Stromal cell of bone marrow (primary cell): Measurements from ENCODE around the gene MOB1A.
"Not testable (repeated sequence)": the region's sequence is repeated elsewhere in the genome, so short reads cannot be mapped to it uniquely, and the experiment has no call there.

Source experiments
- DNase-seq: peaks from one replicate; pipeline ENCODE4 v3.0.0-alpha.2; 2012; ENCODE audit warnings: low read depth

MOB1A gene

DNA sequence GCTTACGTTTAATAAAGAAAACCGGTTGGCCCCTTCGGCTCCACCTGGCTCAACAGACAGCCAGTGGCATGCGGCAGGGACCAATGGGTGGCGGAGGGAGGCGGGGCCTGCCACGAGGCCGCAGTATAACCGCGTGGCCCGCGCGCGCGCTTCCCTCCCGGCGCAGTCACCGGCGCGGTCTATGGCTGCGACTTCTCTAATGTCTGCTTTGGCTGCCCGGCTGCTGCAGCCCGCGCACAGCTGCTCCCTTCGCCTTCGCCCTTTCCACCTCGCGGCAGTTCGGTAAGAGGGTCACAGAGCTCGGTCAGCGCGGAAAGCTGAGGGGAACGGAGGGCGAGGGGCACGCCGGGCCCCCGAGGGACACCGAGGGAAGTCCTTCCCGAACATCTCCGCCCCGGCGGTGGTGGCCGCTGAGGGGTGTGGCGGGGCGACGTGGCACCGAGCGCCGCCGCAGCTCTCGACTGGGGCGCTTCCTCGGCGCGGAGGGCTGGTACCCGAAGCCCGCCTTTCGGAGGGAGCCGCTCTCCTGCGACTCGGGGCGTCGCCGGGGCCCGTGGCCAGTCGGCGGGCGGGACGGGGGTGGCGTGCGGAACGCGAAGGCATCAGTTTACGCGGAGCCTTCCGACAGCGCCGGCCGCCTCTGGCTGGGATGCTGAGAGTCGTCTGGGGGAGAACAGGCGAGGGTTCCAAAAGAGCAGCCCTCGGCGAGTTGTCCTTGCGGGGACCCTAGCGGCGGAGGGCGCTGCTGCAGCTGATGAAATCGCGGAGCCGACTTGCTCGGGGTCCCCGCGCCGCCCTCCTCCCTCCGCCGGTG lies 20.0 kb upstream of the MOB1A start, which contains the start of gene MTHFD2:
Gene MTHFD2 (plus strand): TSS at position 155 of the 814 bp plus-strand sequence. CDS start 27 bp downstream, at position 182.
- peak; percentile 90 for DNase-seq

DNA sequence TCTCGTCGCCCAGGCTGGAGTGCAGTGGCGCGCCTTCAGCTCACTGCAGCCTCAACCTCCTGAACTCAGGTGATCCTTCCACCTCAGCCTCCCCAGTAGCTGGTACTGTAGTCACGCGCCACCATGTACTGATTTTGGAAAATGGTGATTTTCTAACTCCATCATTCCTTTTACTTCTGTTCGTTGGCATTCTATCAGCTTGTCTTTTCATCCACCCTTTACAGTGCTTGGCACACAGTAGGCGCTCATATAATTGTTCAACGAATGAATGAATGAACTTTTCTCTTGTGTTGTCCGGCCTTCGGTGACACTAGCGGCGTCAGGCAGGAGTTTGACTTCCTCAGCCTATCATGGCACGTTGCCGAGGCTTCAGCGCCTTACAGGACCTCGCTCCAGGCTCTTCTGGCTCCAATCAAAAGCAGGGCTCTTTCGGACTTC lies 19.4 kb upstream of the MOB1A start:
- no peak for DNase-seq

DNA sequence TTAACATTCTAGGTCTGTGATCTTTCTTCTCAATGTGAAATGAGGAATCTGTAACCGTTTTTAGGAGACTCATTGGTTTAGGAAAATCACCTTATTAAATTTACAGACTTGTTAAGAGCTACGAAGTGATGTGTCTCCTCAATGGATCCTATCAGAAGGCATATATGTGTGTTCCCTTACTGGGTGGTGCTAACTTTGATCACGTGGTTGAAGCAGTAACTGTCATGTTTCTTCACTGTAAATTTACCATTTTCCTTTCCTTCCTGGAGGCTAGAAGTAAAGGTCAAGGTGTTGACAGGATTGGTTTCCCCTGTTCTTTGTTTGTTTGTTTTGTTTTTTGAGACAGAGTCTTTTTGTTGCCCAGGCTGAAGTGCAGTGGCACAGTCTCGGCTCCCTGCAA lies 18.4 kb upstream of the MOB1A start:
- DNase-seq = no peak

DNA sequence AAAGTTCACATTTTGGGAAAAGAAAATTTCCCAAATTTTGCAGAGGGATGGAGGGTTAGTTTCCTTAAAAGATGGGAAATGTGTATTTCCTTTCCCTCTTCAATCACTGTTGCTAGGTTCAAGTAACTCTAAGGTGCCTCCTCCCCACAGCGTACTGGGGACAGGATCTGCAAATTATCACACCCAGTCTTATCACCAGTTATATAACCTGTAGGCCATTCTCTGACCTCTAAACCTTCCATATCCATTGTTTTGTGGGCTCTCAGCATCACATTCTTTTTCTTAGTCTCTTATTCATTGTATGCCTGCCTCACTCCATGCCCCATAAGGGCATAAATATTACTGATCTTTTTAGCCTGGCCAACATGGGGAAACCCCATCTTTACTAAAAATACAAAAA lies 16.1 kb upstream of the MOB1A start:
- DNase-seq = no peak

- DNase-seq = no peak
These were observed 13.1 kb upstream of the MOB1A start for GRCh38 chr2:74191596-74192380.

GRCh38 chr2:74188696-74189095 lies 10.0 kb upstream of the MOB1A start:
- no peak for DNase-seq

- DNase-seq = peak; percentile 28
These were observed 9.4 kb upstream of the MOB1A start for GRCh38 chr2:74188018-74188601.

DNA sequence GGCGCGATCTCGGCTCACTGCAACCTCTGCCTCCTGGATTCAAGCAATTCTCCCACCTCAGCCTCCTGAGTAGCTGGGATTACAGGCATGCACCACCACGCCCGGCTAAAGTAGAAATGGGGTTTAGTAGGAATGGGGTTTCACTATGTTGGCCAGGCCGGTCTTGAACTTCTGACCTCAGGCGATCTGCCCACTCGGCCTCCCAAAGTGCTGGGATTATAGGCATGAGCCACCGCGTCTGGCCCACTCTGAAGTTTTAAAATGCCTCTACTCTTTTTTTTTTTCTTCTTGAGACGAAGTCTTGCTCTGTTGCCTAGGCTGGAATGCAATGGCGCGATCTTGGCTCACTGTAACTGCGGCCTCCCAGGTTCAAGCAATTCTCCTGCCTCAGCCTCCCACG lies 8.0 kb upstream of the MOB1A start:
- DNase-seq = not testable (repeated sequence)

DNA sequence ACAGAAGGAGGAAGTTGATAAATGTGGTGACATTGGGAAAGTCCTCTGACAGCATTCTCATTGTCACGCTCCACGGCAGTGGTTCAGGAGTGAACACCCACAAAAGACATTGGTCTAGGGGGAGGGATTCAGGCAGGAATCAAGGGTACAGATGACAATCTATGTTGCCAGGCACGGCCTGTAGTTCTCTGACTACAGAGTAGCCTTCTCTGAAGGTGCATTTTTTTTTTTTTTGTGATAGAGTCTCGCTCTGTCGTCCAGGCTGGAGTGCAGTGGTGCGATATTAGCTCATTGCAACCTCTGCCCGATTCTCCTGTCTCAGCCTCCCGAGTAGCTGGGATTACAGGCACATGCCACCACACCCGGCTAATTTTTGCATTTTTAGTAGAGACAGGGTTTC lies 7.4 kb upstream of the MOB1A start:
- no peak for DNase-seq

- no peak for DNase-seq
These were observed 5.2 kb upstream of the MOB1A start for GRCh38 chr2:74183878-74184277.

GRCh38 chr2:74181739-74182138 lies 3.1 kb upstream of the MOB1A start:
- DNase-seq = no peak

- no peak for DNase-seq
These were observed 585 bp upstream of the MOB1A start for GRCh38 chr2:74179063-74179865.

GRCh38 chr2:74177696-74178095 lies 983 bp downstream of the MOB1A start:
- no peak for DNase-seq

- DNase-seq = no peak
These were observed 3.8 kb downstream of the MOB1A start for GRCh38 chr2:74174909-74175308.

- no peak for DNase-seq
These were observed 9.9 kb downstream of the MOB1A start for GRCh38 chr2:74168739-74169138.

DNA sequence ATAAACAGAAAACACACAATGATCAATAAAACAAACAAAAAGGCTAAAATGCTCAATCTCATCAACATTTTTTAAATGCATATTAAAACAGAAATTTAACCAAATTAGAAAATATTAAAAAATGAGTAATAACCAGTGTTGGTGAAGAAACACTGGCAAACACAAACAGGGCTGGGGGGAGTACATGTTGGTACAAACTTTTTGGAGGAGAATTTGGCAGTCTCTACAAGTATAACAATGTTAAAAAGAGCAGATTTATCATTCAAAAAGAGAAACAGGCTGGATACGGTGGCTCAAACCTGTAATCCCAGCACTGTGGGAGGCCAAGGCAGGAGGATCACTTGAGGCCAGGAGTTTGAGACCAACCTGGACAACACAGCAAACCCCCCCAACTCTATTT lies 13.9 kb downstream of the MOB1A start:
- DNase-seq = no peak

- no peak for DNase-seq
These were observed 15.7 kb downstream of the MOB1A start for GRCh38 chr2:74162951-74163350.

DNA sequence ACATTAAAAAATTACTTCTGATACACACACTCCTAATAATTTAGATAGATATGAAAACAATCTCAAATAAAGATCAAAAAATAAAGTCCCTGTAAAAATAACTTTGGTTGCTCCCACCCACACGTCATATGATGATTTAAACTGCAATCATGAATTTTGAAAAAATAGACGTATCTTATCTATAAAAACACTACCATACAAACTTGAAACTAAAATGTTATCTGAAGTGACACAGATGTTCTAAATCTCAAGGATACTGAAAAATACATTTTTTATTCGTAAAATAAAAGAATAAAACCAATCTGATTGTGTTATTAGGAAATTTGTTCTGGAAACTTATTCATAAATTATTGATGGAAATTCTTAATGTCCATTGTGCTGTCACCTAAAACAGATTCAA lies 22.8 kb downstream of the MOB1A start:
- no peak for DNase-seq

- DNase-seq = no peak
These were observed 25.7 kb downstream of the MOB1A start for GRCh38 chr2:74152954-74153353.

GRCh38 chr2:74149570-74150319 lies 28.9 kb downstream of the MOB1A start:
- no peak for DNase-seq

- DNase-seq = no peak
These were observed 29.5 kb downstream of the MOB1A start for GRCh38 chr2:74149247-74149525.
